Measurements from ENCODE around the gene ZCCHC12.

DNA sequence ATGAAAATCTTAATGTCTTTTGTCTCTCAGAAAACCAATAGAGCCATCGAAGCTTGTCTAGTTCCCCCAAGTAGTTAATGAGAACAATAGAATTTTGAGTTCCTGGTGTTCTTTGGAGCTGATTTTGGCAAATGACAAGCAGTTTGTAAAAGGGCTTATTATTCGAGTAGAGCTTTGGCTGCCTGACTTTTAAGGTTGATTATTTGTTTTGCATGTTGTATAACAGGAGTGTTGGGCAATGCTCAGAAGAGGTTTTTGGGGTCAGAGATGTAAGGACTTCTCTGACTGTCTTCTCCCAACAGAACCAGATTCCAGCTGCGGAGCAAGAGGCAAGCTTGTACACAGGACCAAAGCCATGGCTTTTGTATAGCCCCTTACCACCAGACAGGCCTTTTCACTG lies 30.0 kb downstream of the ZCCHC12 start:
- TF ChIP-seq, protein P1, sequence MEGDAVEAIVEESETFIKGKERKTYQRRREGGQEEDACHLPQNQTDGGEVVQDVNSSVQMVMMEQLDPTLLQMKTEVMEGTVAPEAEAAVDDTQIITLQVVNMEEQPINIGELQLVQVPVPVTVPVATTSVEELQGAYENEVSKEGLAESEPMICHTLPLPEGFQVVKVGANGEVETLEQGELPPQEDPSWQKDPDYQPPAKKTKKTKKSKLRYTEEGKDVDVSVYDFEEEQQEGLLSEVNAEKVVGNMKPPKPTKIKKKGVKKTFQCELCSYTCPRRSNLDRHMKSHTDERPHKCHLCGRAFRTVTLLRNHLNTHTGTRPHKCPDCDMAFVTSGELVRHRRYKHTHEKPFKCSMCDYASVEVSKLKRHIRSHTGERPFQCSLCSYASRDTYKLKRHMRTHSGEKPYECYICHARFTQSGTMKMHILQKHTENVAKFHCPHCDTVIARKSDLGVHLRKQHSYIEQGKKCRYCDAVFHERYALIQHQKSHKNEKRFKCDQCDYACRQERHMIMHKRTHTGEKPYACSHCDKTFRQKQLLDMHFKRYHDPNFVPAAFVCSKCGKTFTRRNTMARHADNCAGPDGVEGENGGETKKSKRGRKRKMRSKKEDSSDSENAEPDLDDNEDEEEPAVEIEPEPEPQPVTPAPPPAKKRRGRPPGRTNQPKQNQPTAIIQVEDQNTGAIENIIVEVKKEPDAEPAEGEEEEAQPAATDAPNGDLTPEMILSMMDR (IDR thresholded peaks at IDR 0.05; ENCODE audit: borderline replicate concordance, extremely low read depth, low read length, poor library complexity, severe bottlenecking), result no peak
- no peak for TF ChIP-seq EZH2 (IDR thresholded peaks at IDR 0.05; ENCODE audit: borderline replicate concordance, low read depth, low read length, severe bottlenecking)
